Uterus (tissue), 4 donors: ENCODE results near the gene CYP2A7. TPM values are rescaled to one million over a fixed set of nuclear protein-coding genes. Genes with fewer than 3 reads are reported as not detected.
"Not testable (repeated sequence)": the region's sequence is repeated elsewhere in the genome, so short reads cannot be mapped to it uniquely, and the experiment has no call there.

Experiments used
- DNase-seq, 2 donors: peaks; one replicate each; pipeline ENCODE4 v3.0.0-alpha.2; 2019 to 2020
- H3K27ac ChIP-seq, 2 donors: fragments of 200-600 bp; sonication (generic); 1 replicate in 1 of 2; 2 replicates in 1 of 2; pipeline ENCODE4 v1.5.1; 2016 to 2018
- H3K27me3 ChIP-seq, 2 donors: fragments of 200-600 bp; sonication (generic); one replicate each; pipeline ENCODE4 v1.5.1; 2018 to 2019; ENCODE audit warnings: control low read depth in 1 of 2
- H3K36me3 ChIP-seq, 2 donors: fragments of 200-600 bp; sonication (generic); one replicate each; pipeline ENCODE4 v1.5.1; 2019; ENCODE audit warnings: control low read depth in 1 of 2
- H3K4me1 ChIP-seq, 2 donors: fragments of 200-600 bp; sonication (generic); one replicate each; pipeline ENCODE4 v1.5.1; 2018 to 2019; ENCODE audit warnings: control low read depth in 1 of 2
- H3K4me3 ChIP-seq, 2 donors: fragments of 200-600 bp; sonication (generic); 1 replicate in 1 of 2; 2 replicates in 1 of 2; pipeline ENCODE4 v1.5.1; 2018 to 2019; ENCODE audit warnings: mild to moderate bottlenecking in 1 of 2
- H3K9me3 ChIP-seq, 2 donors: fragments of 200-600 bp; sonication (generic); one replicate each; pipeline ENCODE4 v1.5.1; 2019; ENCODE audit warnings: control low read depth in 1 of 2
- CTCF ChIP-seq, 4 experiments: fragments of 200-600 bp in 2 of 4; fragments of 450-650 bp in 2 of 4; sonication (generic) in 2 of 4; IDR thresholded peaks; one replicate each; pipeline ENCODE4 v1.5.1; 2016 to 2019; ENCODE audit warnings: antibody characterized with exemption in 4 of 4, mild to moderate bottlenecking in 2 of 4, moderate library complexity in 1 of 4
- POLR2A ChIP-seq, 2 donors: fragments of 450-650 bp; IDR thresholded peaks; one replicate each; pipeline ENCODE4 v1.6.1; 2016; ENCODE audit warnings: antibody characterized with exemption in 2 of 2, mild to moderate bottlenecking in 1 of 2, moderate library complexity in 1 of 2
- intact Hi-C: fragments of 100-400 bp; cut with DNase I; formaldehyde crosslinking; loops from one replicate; pipeline ENCODE4 v1.15.1; 2023; ENCODE audit warnings: low total_unique reads
- total RNA-seq, 4 donors: library from RNA; depleted of rRNA in 3 of 4; stranded (reverse); fragments of >200 nt in 3 of 4; gene quantifications; one replicate each; pipeline versions ENCODE4 v1.1.0 to v1.2.4, GENCODE V29; 2014 to 2023
- donor health status: DM: yes; HTN: yes; CAD: no.

CYP2A7 gene
- total RNA-seq, 4 donors from 2014 or later, result 2.3 TPM; not detected in 3

DNA sequence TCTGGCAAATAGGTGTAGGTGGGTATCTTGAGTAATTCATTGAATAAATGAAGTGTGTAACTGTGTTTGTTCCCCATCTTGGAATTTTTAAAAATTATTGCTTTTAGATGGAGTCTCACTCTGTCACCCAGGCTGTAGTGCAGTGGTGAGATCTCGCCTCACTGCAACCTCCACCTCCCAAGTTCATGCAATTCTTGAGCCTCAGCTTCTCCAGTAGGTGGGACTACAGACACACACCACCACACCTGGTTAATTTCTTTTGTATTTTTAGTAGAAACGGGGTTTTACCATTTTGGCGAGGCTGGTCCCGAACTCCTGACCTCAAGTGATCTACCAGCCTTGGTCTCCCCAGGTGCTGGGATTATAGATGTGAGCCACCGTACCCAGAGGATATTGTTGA is 23.9 kb downstream of the CYP2A7 start:
- Histone ChIP-seq H3K9me3 (no peaks in the 10 kb centered on the region), H3K27me3 (no peaks in the 10 kb centered on the region), H3K36me3 (no peaks in the 10 kb centered on the region), H3K4me1 (no peaks in the 10 kb centered on the region), H3K27ac (no peak overlapping the region), H3K4me3 (no peak overlapping the region)
- no peak for DNase-seq
- intact Hi-C loops, result no loop called here
- TF ChIP-seq POLR2A (IDR thresholded peaks at IDR 0.05) (no peak), CTCF (IDR thresholded peaks at IDR 0.05) (no peak)

DNA sequence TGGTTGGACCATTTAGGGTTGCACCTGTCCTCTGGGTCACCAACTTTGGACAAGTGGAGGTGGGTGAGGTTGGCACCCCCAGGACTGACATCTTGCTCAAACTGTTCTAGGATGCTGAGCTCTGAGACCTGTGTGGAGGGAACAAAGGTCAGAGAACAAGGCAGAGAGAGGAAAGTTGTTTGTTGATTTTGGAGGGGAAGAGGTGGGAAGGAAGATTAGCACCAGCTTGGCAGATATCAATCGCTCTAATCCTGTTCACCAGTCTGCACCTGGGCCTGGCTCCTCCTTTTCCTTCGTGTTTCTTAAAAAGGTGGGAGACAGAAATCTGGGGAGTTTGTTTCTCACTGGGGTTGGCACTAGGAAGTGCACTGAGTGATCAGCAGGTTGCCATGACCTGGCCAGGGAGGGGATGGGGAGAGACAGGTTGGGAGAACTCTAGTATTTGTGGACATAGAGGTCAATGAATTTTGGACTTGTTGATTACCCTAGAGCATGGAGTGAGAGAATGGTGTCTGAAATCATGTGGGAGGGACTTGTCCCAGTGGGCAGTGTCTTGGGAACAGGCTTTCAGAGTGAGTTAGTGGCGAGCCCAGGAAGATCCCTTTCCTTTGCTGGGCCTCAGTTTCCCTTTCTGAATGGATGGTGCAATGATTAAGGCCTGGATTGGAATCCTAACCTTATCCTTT is 29.4 kb downstream of the CYP2A7 start:
- H3K27me3 ChIP-seq, H3K4me3 ChIP-seq, H3K27ac ChIP-seq, H3K9me3 ChIP-seq, DNase-seq, intact Hi-C loops, H3K4me1 ChIP-seq, H3K36me3 ChIP-seq: not testable (repeated sequence)

DNA sequence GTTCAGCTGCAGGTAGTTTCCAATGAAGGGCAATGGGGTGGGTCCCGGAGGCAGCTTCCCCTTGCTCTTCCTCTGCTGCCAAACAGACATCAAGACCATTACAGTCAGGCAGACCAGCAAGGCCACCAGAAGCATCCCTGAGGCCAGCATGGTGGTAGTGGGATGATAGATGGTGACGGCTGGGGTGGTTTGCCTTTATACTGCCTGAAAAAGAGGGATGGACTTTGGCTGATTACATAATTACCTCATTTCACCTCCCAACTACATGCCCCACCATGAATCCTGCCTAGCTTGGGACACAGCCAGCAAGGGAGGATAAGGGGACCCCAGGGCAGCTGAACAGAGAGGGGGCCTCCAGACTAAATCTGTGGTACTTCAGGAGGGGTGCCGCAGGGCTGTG is 31.8 kb downstream of the CYP2A7 start, which contains the start of gene CYP2A6:
CYP2A6 (minus strand) TSS at position 171 of the 400 bp plus-strand sequence; CDS start at position 150, 21 bp downstream.
- H3K9me3 ChIP-seq, DNase-seq, H3K27me3 ChIP-seq, intact Hi-C loops, H3K36me3 ChIP-seq, H3K27ac ChIP-seq, H3K4me1 ChIP-seq, H3K4me3 ChIP-seq: not testable (repeated sequence)

DNA sequence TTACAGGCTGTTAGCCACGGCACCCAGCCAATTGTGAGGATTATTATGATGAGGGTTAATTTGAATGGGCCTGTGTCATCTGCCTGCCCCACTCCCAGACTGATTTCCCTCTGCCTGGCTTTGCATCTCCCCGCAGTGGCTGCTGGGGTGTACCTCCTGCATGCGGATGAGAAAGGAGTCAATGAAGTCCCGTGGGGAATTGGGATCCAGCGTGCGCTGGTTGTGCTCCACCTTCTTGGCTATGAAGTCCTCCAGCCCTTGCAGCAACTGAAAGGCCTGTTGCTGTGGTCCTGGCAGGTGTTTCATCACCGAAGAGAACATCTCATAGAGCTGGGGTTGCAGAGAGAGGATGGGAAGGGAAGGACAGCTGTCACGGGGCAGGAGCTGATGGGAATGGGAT is 35.3 kb downstream of the CYP2A7 start:
- H3K9me3 ChIP-seq, H3K27me3 ChIP-seq, intact Hi-C loops: not testable (repeated sequence)

DNA sequence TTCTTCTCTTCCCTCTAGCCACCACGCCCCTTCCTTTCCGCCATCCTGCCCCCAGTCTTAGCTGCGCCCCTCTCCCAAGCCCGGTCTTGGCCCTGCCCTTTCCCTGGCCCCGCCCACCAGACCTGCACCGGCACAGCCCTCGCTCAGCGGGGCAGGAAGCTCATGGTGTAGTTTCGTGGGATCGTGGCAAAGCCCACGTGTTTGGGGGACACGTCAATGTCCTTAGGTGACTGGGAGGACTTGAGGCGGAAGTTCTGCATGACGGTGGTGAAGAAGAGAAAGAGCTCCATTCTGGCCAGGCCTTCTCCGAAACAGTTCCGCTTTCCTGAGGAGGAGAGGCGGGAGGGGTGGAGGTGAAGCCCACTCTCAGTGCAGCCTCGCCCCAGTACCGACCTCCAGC is 38.4 kb downstream of the CYP2A7 start:
- H3K27ac ChIP-seq, H3K27me3 ChIP-seq, DNase-seq, H3K36me3 ChIP-seq, intact Hi-C loops, H3K4me1 ChIP-seq, H3K4me3 ChIP-seq, H3K9me3 ChIP-seq: not testable (repeated sequence)

More for the DNA sequence above, 35.3 kb downstream of the CYP2A7 start:
- H3K27ac ChIP-seq, DNase-seq, H3K4me1 ChIP-seq, H3K4me3 ChIP-seq, H3K36me3 ChIP-seq: not testable (repeated sequence)

DNA sequence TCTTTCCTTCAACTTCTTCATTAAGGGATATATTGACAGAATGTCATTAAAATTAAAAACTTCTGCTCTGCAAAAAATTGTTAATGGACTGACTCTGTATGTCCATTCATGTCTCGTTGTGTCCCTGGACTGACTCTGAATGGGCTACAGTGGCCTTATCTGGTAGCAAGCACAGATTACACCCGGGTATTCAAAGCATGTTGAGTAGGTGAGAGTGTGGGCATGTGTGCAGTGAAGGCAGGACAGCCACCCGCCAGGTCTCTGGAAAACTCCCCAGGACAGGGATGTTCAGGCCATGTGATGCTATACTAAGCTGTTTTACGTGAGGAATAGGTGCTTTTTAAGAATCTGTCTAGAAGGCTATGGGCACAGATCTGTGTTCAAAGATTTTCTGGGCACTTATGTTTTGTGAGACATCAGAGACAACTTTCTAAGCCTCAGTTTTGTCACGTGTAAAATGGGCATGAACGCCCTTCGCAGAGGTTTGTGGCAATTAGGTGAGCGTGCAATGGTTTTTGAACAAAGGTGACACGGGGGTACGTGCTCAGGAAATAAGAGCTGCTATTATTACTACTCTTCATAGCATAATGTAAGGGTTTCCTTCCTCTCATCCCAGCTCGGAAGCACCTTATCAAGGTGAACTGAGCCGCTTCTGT is 38.9 kb downstream of the CYP2A7 start:
- H3K4me1 ChIP-seq, H3K27ac ChIP-seq, intact Hi-C loops, H3K27me3 ChIP-seq, H3K4me3 ChIP-seq, H3K36me3 ChIP-seq, H3K9me3 ChIP-seq, DNase-seq: not testable (repeated sequence)

GRCh38 chr19:40842012-40842411 is 40.0 kb downstream of the CYP2A7 start:
- DNase-seq, H3K36me3 ChIP-seq, H3K9me3 ChIP-seq, H3K4me3 ChIP-seq, intact Hi-C loops, H3K4me1 ChIP-seq, H3K27ac ChIP-seq, H3K27me3 ChIP-seq: not testable (repeated sequence)

- H3K36me3 ChIP-seq, H3K4me1 ChIP-seq, H3K4me3 ChIP-seq, H3K27me3 ChIP-seq, H3K9me3 ChIP-seq, intact Hi-C loops, H3K27ac ChIP-seq, DNase-seq: not testable (repeated sequence)
Observed at GRCh38 chr19:40838477-40838876, 43.6 kb downstream of the CYP2A7 start.
